ENCODE data around the gene GOLGA6L7.
A peak's percentile ranks its signal among the peaks of the same experiment; 100 is the strongest.
"Not testable (repeated sequence)": the region's sequence is repeated elsewhere in the genome, so short reads cannot be mapped to it uniquely, and the experiment has no call there.

The GOLGA6L7 gene

DNA sequence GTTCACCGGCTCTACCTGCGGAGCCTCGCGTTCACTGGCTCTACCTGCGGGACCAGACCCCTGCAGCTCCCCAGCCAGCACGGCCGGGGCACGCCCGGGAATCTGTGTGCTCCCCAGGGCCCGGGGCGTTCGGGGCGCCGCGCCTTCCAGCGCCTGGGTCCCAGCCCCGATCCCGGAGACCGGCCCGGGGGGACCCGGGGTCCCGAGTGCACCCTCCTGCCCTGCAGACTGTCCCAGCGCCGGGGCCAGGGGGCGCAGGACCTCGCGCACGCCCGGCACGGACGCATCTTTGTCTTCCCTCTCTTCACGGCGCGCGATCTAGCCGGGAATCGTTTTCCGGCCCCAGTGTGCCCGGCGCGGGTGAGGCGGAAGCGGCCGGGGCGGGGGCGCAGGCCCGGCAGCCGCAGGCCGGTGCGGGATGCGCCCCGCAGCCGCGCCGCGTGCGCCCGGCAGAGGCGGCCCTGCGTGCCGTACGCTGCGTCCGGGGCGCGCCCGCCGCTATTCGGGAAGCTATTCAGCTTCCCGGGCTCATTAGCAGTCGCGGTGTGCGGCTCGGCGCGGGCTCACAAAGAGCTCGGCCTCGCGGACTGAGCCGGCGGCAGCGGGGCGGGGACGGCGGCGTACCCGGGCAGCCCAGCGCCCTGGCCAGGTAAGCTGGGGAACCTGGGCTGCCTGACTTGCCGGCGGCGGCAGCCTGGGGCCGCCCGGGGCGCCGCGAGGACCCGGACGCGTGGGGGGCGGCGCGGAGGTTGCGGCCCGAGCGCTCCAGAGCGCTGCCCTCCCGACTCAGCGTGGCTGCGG, 37.4 kb upstream of the GOLGA6L7 start, which contains the start of gene APBA2:
APBA2 (plus strand) TSS at position 345 of the 801 bp plus-strand sequence. CDS start 167,911 bp downstream, outside the sequence.
- in situ Hi-C loops (cut with HindIII; ENCODE audit: low pct_ligation_motif_present, low pct_unique_long_range_greater_than_20kb, low sequenced_read_pairs) = no loop called here
- DNase-seq = peak; percentile 22

- DNase-seq = no peak
- in situ Hi-C loops (cut with HindIII; ENCODE audit: low pct_ligation_motif_present, low pct_unique_long_range_greater_than_20kb, low sequenced_read_pairs) = no loop called here
Measured at GRCh38 chr15:28885128-28885629, 36.7 kb upstream of the GOLGA6L7 start.

DNA sequence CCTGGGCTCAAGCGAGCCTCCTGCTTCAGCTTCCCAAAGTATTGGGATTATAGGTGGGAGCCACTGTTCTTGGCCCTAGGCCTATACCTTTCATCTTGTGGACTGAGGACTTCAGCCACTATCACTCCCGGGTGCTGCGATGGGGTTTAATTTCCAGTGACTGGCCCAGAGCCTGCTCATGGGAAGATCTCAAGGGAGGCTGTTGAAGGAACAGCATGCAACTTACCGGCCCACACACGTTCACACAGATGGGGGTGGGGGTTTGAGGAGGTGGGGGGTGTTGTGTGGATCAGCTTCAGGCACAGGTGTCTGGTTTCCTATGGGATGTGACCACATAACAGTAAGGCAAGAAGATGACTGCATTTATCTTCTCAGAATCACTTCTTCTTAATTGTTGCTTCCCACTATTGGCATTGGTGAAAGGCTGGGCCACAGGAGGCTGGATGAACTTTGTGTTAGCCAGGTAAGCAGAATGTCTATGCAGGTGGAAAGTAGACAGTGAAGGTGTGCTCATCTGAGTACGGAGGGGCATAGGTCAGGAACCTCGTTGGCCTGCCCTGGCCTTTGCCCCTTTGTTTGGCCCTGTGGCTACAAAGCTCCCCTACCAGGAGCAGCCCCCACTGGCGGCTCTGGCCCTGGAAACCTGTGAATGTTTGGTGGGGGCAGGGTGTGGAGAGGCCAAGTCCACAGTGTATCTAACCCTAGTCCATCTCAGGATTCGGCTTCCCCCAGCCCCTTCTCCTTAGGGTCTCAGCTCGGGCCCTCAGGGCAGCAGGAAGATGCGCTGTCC, 35.9 kb upstream of the GOLGA6L7 start:
- in situ Hi-C loops (cut with HindIII; ENCODE audit: low pct_ligation_motif_present, low pct_unique_long_range_greater_than_20kb, low sequenced_read_pairs) = no loop called here
- no peak for DNase-seq

DNA sequence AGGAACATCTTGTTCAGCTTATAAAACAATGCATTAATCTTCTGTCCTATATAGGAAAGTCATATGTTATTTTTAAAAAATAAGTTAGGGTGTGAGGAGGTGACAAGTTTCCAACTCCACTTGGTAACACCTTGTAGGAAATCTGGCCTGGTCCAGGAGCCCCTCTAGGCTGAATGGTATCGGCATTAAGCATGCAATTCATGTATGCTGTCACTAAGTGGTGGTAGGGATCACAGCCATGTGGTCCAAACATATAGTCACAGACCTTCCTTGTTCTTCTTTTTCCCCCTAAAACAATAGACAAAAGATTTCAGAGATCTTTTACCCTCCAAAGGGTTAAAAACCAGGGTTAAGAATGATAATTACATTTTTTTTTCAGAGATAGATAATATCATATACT, 33.2 kb upstream of the GOLGA6L7 start:
- DNase-seq = no peak
- in situ Hi-C loops (cut with HindIII; ENCODE audit: low pct_ligation_motif_present, low pct_unique_long_range_greater_than_20kb, low sequenced_read_pairs) = no loop called here

- in situ Hi-C loops (cut with HindIII; ENCODE audit: low pct_ligation_motif_present, low pct_unique_long_range_greater_than_20kb, low sequenced_read_pairs) = no loop called here
- no peak for DNase-seq
Measured at GRCh38 chr15:28881170-28881569, 32.7 kb upstream of the GOLGA6L7 start.

GRCh38 chr15:28880680-28881079, 32.2 kb upstream of the GOLGA6L7 start:
- DNase-seq = no peak
- in situ Hi-C loops (cut with HindIII; ENCODE audit: low pct_ligation_motif_present, low pct_unique_long_range_greater_than_20kb, low sequenced_read_pairs) = no loop called here

DNA sequence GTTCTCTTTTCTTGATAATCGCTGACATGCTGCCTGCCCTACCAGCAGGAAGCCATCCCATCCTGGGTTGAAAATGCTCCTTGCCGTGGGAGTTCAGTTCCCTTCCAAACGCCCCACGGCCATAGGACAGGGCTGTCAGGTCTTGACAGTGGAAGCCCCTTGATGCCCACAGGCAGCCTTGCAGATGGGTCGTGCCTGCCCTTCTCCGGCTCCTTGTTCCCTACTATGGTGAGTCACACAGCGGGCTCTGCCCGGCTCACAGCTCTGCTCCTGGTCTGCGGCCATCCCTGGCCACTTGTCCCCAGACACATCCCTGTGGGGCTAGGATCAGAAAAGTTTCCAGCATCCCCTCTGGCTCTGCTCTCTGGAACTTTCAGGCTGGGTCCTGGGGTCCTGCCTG, 31.1 kb upstream of the GOLGA6L7 start:
- in situ Hi-C loops (cut with HindIII; ENCODE audit: low pct_ligation_motif_present, low pct_unique_long_range_greater_than_20kb, low sequenced_read_pairs) = no loop called here
- DNase-seq = no peak

- in situ Hi-C loops (cut with HindIII; ENCODE audit: low pct_ligation_motif_present, low pct_unique_long_range_greater_than_20kb, low sequenced_read_pairs) = no loop called here
- DNase-seq = no peak
Measured at GRCh38 chr15:28878209-28878608, 29.8 kb upstream of the GOLGA6L7 start.

GRCh38 chr15:28876845-28877185, 28.4 kb upstream of the GOLGA6L7 start:
- in situ Hi-C loops (cut with HindIII; ENCODE audit: low pct_ligation_motif_present, low pct_unique_long_range_greater_than_20kb, low sequenced_read_pairs) = no loop called here
- DNase-seq = no peak

- no peak for DNase-seq
- in situ Hi-C loops (cut with HindIII; ENCODE audit: low pct_ligation_motif_present, low pct_unique_long_range_greater_than_20kb, low sequenced_read_pairs) = no loop called here
Measured at GRCh38 chr15:28876131-28876844, 27.8 kb upstream of the GOLGA6L7 start.

- no peak for DNase-seq
- in situ Hi-C loops (cut with HindIII; ENCODE audit: low pct_ligation_motif_present, low pct_unique_long_range_greater_than_20kb, low sequenced_read_pairs) = no loop called here
Measured at GRCh38 chr15:28875461-28876000, 27.1 kb upstream of the GOLGA6L7 start.

GRCh38 chr15:28873585-28874190, 25.2 kb upstream of the GOLGA6L7 start:
- in situ Hi-C loops (cut with HindIII; ENCODE audit: low pct_ligation_motif_present, low pct_unique_long_range_greater_than_20kb, low sequenced_read_pairs) = no loop called here
- no peak for DNase-seq

- no peak for DNase-seq
- in situ Hi-C loops (cut with HindIII; ENCODE audit: low pct_ligation_motif_present, low pct_unique_long_range_greater_than_20kb, low sequenced_read_pairs) = no loop called here
Measured at GRCh38 chr15:28873006-28873405, 24.6 kb upstream of the GOLGA6L7 start.

DNA sequence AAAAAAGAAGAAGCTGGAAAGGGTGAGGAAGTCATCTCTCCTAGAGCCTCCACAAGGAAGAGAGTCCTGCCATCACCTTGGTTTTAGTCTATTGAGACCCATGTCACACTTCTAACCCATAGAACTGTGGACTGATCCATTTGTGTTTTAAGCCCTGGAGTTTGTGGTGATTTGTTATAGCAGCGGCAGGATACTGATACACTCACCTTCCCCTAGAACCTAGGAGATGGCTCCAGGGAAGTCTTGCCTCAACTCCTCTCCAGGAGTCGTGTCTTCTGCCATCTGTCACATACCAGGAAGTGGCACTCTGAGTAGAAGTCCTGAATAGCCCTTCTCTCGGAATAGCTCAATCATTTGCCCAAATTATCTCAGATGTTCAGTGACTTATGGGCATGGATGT, 22.7 kb upstream of the GOLGA6L7 start:
- in situ Hi-C loops (cut with HindIII; ENCODE audit: low pct_ligation_motif_present, low pct_unique_long_range_greater_than_20kb, low sequenced_read_pairs) = no loop called here
- DNase-seq = no peak

- in situ Hi-C loops (cut with HindIII; ENCODE audit: low pct_ligation_motif_present, low pct_unique_long_range_greater_than_20kb, low sequenced_read_pairs) = no loop called here
- no peak for DNase-seq
Measured at GRCh38 chr15:28868744-28869345, 20.4 kb upstream of the GOLGA6L7 start.

GRCh38 chr15:28861589-28862293, 13.3 kb upstream of the GOLGA6L7 start:
- DNase-seq; in situ Hi-C loops (cut with HindIII; ENCODE audit: low pct_ligation_motif_present, low pct_unique_long_range_greater_than_20kb, low sequenced_read_pairs): not testable (repeated sequence)

- no peak for DNase-seq
- in situ Hi-C loops (cut with HindIII; ENCODE audit: low pct_ligation_motif_present, low pct_unique_long_range_greater_than_20kb, low sequenced_read_pairs) = no loop called here
Measured at GRCh38 chr15:28861031-28861534, 12.6 kb upstream of the GOLGA6L7 start.

Measured in ACHN (cell line).